Stomach (tissue), 4 donors: ENCODE results near the gene GPX5.

ENCODE experiments used
- POLR2AphosphoS5 ChIP-seq, 3 donors: sonication (generic); formaldehyde crosslinking; IDR thresholded peaks; one replicate each; pipeline ENCODE4 v1.6.1; 2016; ENCODE audit warnings: antibody characterized with exemption in 3 of 3
- TF ChIP-seq, protein P1 (sequence below), 7 experiments: fragments of 450-650 bp in 4 of 7; fragments of 200-600 bp in 3 of 7; sonication (generic) in 3 of 7; IDR thresholded peaks; one replicate each; pipeline ENCODE4 v1.5.1; 2016 to 2019; ENCODE audit warnings: antibody characterized with exemption in 7 of 7, control low read depth in 2 of 7, mild to moderate bottlenecking in 1 of 7

- TF ChIP-seq, protein P1, sequence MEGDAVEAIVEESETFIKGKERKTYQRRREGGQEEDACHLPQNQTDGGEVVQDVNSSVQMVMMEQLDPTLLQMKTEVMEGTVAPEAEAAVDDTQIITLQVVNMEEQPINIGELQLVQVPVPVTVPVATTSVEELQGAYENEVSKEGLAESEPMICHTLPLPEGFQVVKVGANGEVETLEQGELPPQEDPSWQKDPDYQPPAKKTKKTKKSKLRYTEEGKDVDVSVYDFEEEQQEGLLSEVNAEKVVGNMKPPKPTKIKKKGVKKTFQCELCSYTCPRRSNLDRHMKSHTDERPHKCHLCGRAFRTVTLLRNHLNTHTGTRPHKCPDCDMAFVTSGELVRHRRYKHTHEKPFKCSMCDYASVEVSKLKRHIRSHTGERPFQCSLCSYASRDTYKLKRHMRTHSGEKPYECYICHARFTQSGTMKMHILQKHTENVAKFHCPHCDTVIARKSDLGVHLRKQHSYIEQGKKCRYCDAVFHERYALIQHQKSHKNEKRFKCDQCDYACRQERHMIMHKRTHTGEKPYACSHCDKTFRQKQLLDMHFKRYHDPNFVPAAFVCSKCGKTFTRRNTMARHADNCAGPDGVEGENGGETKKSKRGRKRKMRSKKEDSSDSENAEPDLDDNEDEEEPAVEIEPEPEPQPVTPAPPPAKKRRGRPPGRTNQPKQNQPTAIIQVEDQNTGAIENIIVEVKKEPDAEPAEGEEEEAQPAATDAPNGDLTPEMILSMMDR (IDR thresholded peaks at IDR 0.05) = no peak
- TF ChIP-seq POLR2AphosphoS5 (IDR thresholded peaks at IDR 0.05) = no peak
These were observed 37.9 kb downstream of the GPX5 start for GRCh38 chr6:28563430-28564095.
